Liver (tissue), 9 donors: ENCODE measurements around the gene XRCC1. TPM values are rescaled to one million over a fixed set of nuclear protein-coding genes. Genes with fewer than 3 reads are reported as not detected.

Source experiments
- DNase-seq: peaks from one replicate; pipeline ENCODE4 v3.0.0-alpha.2; 2017; ENCODE audit warnings: low spot score
- H3K27ac ChIP-seq, 2 donors: one replicate each; pipeline ENCODE4 v1.7.0; 2013; ENCODE audit warnings: inconsistent platforms in 2 of 2, low read length in 2 of 2, control low read depth in 1 of 2, low read depth in 1 of 2, mild to moderate bottlenecking in 1 of 2
- H3K27me3 ChIP-seq, 4 donors: one replicate each; pipeline versions ENCODE4 v1.6.1 to v1.7.0; 2013; ENCODE audit warnings: low read length in 3 of 4, inconsistent platforms in 1 of 4, mild to moderate bottlenecking in 1 of 4, moderate library complexity in 1 of 4; ENCODE audit not compliant: control insufficient read depth in 4 of 4, insufficient read depth in 4 of 4
- H3K36me3 ChIP-seq, 4 donors: one replicate each; pipeline versions ENCODE4 v1.6.1 to v1.7.0; 2013; ENCODE audit warnings: low read length in 3 of 4, mild to moderate bottlenecking in 3 of 4, low read depth in 1 of 4, moderate library complexity in 1 of 4; ENCODE audit not compliant: control insufficient read depth in 4 of 4, insufficient read depth in 3 of 4
- H3K4me1 ChIP-seq, 4 donors: one replicate each; pipeline versions ENCODE4 v1.6.1 to v1.7.0; 2013; ENCODE audit warnings: low read length in 3 of 4, mild to moderate bottlenecking in 3 of 4, moderate library complexity in 1 of 4; ENCODE audit not compliant: control insufficient read depth in 4 of 4, insufficient read depth in 4 of 4
- H3K4me3 ChIP-seq, 3 donors: one replicate each; pipeline versions ENCODE4 v1.6.1 to v1.7.0; 2013; ENCODE audit warnings: low read length in 3 of 3, control low read depth in 1 of 3, low read depth in 1 of 3, mild to moderate bottlenecking in 1 of 3
- H3K9ac ChIP-seq, 2 donors: one replicate each; pipeline ENCODE4 v1.7.0; 2013; ENCODE audit warnings: low read length in 2 of 2, mild to moderate bottlenecking in 2 of 2, moderate library complexity in 2 of 2, control low read depth in 1 of 2, low read depth in 1 of 2
- H3K9me3 ChIP-seq, 4 donors: one replicate each; pipeline versions ENCODE4 v1.6.1 to v1.7.0; 2013; ENCODE audit warnings: low read length in 3 of 4; ENCODE audit not compliant: control insufficient read depth in 4 of 4
- EGR1 ChIP-seq, 2 donors: IDR thresholded peaks; 2 replicates each; pipeline ENCODE4 v1.6.1; 2016 to 2018; ENCODE audit warnings: antibody characterized with exemption in 2 of 2, low read depth in 2 of 2
- FOXA2 ChIP-seq: IDR thresholded peaks from 2 replicates; pipeline ENCODE4 v1.6.1; 2016; ENCODE audit warnings: antibody characterized with exemption
- GABPA ChIP-seq, 2 donors: IDR thresholded peaks in 1 of 2; conservative IDR thresholded peaks in 1 of 2; 2 replicates each; pipeline ENCODE4 v1.6.1; 2016; ENCODE audit warnings: antibody characterized with exemption in 2 of 2, mild to moderate bottlenecking in 1 of 2, moderate library complexity in 1 of 2
- HNF4A ChIP-seq, 2 donors: conservative IDR thresholded peaks; 2 replicates each; pipeline ENCODE4 v1.6.1; 2016; ENCODE audit warnings: antibody characterized with exemption in 2 of 2, mild to moderate bottlenecking in 2 of 2
- HNF4G ChIP-seq: IDR thresholded peaks from 2 replicates; pipeline ENCODE4 v1.6.1; 2016; ENCODE audit warnings: antibody characterized with exemption
- JUND ChIP-seq, 2 donors: IDR thresholded peaks; 2 replicates each; pipeline ENCODE4 v1.6.1; 2016; ENCODE audit warnings: antibody characterized with exemption in 2 of 2
- MAX ChIP-seq: IDR thresholded peaks from 2 replicates; pipeline ENCODE4 v1.6.1; 2016; ENCODE audit warnings: antibody characterized with exemption
- NR2F2 ChIP-seq: IDR thresholded peaks from 2 replicates; pipeline ENCODE4 v1.6.1; 2016; ENCODE audit warnings: antibody characterized with exemption
- RAD21 ChIP-seq, 2 donors: IDR thresholded peaks; 2 replicates each; pipeline ENCODE4 v1.6.1; 2016; ENCODE audit warnings: antibody characterized with exemption in 2 of 2, mild to moderate bottlenecking in 2 of 2
- RXRA ChIP-seq, 2 donors: IDR thresholded peaks; 2 replicates each; pipeline ENCODE4 v1.6.1; 2017 to 2018; ENCODE audit warnings: antibody characterized with exemption in 2 of 2, mild to moderate bottlenecking in 1 of 2
- SP1 ChIP-seq: IDR thresholded peaks from 2 replicates; pipeline ENCODE4 v1.6.1; 2018; ENCODE audit warnings: antibody characterized with exemption, mild to moderate bottlenecking
- TAF1 ChIP-seq: conservative IDR thresholded peaks from 2 replicates; pipeline ENCODE4 v1.6.1; 2016; ENCODE audit warnings: antibody characterized with exemption, mild to moderate bottlenecking
- YY1 ChIP-seq: IDR thresholded peaks from 2 replicates; pipeline ENCODE4 v1.6.1; 2016; ENCODE audit warnings: antibody characterized with exemption, mild to moderate bottlenecking
- WGBS: extraction: QIAGEN DNeasy Blood & Tissue Kit; methylation state at CpG from one replicate; pipeline ENCODE4 v1.1.7; 2013; 5-methylcytosine and 5-hydroxymethylcytosine counted together
- polyA plus RNA-seq, 2 donors: library from polyadenylated mRNA; stranded (reverse) in 1 of 2; unstranded in 1 of 2; fragments of 200-250 nt in 1 of 2; fragments of >200 nt in 1 of 2; fragmentation: Nextera tagmentation in 1 of 2; extraction: Ambion mirVana in 1 of 2; gene quantifications; one replicate each; pipeline versions ENCODE4 v1.2.1 to v1.2.3, GENCODE V29; 2013 to 2015
- total RNA-seq, 2 donors: library from RNA; depleted of rRNA; stranded (reverse); fragments of >200 nt; gene quantifications; one replicate each; pipeline ENCODE4 v1.2.3, GENCODE V29; 2014
- TF ChIP-seq, protein P1 (sequence below): IDR thresholded peaks from 2 replicates; pipeline ENCODE4 v1.6.1; 2016; ENCODE audit warnings: antibody characterized with exemption
- TF ChIP-seq, protein P2 (sequence below): fragments of 150-350 bp; IDR thresholded peaks from 2 replicates; pipeline ENCODE4 v1.5.1; 2017; ENCODE audit warnings: improper control_type of control experiment, low read depth, low read length; ENCODE audit not compliant: missing input control
- TF ChIP-seq, protein P3 (sequence below): IDR thresholded peaks from 2 replicates; pipeline ENCODE4 v1.6.1; 2016; ENCODE audit warnings: antibody characterized with exemption, mild to moderate bottlenecking
- donor health status: healthy.
- donor health status: healthy.
- donor health status: healthy.
- donor health status: healthy.
- donor health status: healthy.

XRCC1 gene
- total and polyA plus RNA-seq, 4 donors: 3.6 to 9.8 (median 4.9) TPM

GRCh38 chr19:43594081-43594697 lies 18.9 kb upstream of the XRCC1 start:
- DNase-seq: no peak
- Histone ChIP-seq H3K27me3 (no peaks in the 10 kb centered on the region), H3K4me1 (peaks cover 6 to 40% (median 33%) of the 10 kb centered on the region in 4 donors), H3K36me3 (peaks cover 5 to 32% (median 8%) of the 10 kb centered on the region in 4 donors), H3K9ac (no peak overlapping the region), H3K9me3 (no peaks in the 10 kb centered on the region), H3K27ac (no peak overlapping the region), H3K4me3 (peak overlapping the region in 1 of 3 donors; percentile 70)
- WGBS: 95% methylated on average over 10 of the region's 10 CpGs
- TF ChIP-seq YY1 (no peak), SP1 (no peak), EGR1 (IDR thresholded peaks at IDR 0.05; ENCODE audit: low read depth in 2 of 2) (no peak), GABPA (IDR thresholded peaks at IDR 0.05 in 1 of 2, conservative IDR thresholded peaks at IDR 0.05 in 1 of 2) (no peak), JUND (IDR thresholded peaks at IDR 0.05) (no peak), HNF4G (no peak)
- TF ChIP-seq, protein P1, sequence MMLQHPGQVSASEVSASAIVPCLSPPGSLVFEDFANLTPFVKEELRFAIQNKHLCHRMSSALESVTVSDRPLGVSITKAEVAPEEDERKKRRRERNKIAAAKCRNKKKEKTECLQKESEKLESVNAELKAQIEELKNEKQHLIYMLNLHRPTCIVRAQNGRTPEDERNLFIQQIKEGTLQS: no peak

GRCh38 chr19:43592800-43593350 lies 17.5 kb upstream of the XRCC1 start:
- no peak overlapping the region for H3K27ac ChIP-seq
- no peaks in the 10 kb centered on the region for H3K27me3 ChIP-seq
- no peak for TF ChIP-seq SP1
- TF ChIP-seq, protein P2, sequence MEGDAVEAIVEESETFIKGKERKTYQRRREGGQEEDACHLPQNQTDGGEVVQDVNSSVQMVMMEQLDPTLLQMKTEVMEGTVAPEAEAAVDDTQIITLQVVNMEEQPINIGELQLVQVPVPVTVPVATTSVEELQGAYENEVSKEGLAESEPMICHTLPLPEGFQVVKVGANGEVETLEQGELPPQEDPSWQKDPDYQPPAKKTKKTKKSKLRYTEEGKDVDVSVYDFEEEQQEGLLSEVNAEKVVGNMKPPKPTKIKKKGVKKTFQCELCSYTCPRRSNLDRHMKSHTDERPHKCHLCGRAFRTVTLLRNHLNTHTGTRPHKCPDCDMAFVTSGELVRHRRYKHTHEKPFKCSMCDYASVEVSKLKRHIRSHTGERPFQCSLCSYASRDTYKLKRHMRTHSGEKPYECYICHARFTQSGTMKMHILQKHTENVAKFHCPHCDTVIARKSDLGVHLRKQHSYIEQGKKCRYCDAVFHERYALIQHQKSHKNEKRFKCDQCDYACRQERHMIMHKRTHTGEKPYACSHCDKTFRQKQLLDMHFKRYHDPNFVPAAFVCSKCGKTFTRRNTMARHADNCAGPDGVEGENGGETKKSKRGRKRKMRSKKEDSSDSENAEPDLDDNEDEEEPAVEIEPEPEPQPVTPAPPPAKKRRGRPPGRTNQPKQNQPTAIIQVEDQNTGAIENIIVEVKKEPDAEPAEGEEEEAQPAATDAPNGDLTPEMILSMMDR: no peak
- no peak for TF ChIP-seq JUND (IDR thresholded peaks at IDR 0.05)
- no peak for TF ChIP-seq EGR1 (IDR thresholded peaks at IDR 0.05; ENCODE audit: low read depth in 2 of 2)
- no peak for TF ChIP-seq MAX
- TF ChIP-seq, protein P3, sequence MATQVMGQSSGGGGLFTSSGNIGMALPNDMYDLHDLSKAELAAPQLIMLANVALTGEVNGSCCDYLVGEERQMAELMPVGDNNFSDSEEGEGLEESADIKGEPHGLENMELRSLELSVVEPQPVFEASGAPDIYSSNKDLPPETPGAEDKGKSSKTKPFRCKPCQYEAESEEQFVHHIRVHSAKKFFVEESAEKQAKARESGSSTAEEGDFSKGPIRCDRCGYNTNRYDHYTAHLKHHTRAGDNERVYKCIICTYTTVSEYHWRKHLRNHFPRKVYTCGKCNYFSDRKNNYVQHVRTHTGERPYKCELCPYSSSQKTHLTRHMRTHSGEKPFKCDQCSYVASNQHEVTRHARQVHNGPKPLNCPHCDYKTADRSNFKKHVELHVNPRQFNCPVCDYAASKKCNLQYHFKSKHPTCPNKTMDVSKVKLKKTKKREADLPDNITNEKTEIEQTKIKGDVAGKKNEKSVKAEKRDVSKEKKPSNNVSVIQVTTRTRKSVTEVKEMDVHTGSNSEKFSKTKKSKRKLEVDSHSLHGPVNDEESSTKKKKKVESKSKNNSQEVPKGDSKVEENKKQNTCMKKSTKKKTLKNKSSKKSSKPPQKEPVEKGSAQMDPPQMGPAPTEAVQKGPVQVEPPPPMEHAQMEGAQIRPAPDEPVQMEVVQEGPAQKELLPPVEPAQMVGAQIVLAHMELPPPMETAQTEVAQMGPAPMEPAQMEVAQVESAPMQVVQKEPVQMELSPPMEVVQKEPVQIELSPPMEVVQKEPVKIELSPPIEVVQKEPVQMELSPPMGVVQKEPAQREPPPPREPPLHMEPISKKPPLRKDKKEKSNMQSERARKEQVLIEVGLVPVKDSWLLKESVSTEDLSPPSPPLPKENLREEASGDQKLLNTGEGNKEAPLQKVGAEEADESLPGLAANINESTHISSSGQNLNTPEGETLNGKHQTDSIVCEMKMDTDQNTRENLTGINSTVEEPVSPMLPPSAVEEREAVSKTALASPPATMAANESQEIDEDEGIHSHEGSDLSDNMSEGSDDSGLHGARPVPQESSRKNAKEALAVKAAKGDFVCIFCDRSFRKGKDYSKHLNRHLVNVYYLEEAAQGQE: no peak
- TF ChIP-seq FOXA2: no peak
- no peak for TF ChIP-seq RAD21 (IDR thresholded peaks at IDR 0.05)
- no peak for TF ChIP-seq HNF4A (conservative IDR thresholded peaks at IDR 0.05)
- TF ChIP-seq YY1: no peak
- TF ChIP-seq TAF1: no peak
- TF ChIP-seq RXRA (IDR thresholded peaks at IDR 0.05): no peak
- no peak for TF ChIP-seq NR2F2
- 97% methylated on average over 37 of the region's 37 CpGs for WGBS
- H3K4me3 ChIP-seq: no peak overlapping the region
- DNase-seq: no peak
- no peaks in the 10 kb centered on the region for H3K9me3 ChIP-seq
- H3K4me1 ChIP-seq: peaks cover 6 to 29% (median 27%) of the 10 kb centered on the region in 4 donors
- peaks cover 4 to 28% (median 7%) of the 10 kb centered on the region in 4 donors for H3K36me3 ChIP-seq
- no peak overlapping the region for H3K9ac ChIP-seq
